Tibial nerve (tissue), 4 donors: ENCODE data around the gene CDR2.

ENCODE experiments used
- EP300 ChIP-seq, 2 donors: sonication (generic); formaldehyde crosslinking; IDR thresholded peaks; one replicate each; pipeline ENCODE4 v1.6.1; 2017; ENCODE audit warnings: antibody characterized with exemption in 2 of 2, mild to moderate bottlenecking in 1 of 2
- POLR2A ChIP-seq, 2 donors: fragments of 450-650 bp; IDR thresholded peaks; one replicate each; pipeline ENCODE4 v1.6.1; 2017; ENCODE audit warnings: antibody characterized with exemption in 2 of 2, mild to moderate bottlenecking in 2 of 2, moderate library complexity in 2 of 2
- TF ChIP-seq, protein P1 (sequence below), 5 experiments: fragments of 200-600 bp in 3 of 5; fragments of 450-650 bp in 2 of 5; sonication (generic) in 3 of 5; IDR thresholded peaks; one replicate each; pipeline ENCODE4 v1.5.1; 2016 to 2019; ENCODE audit warnings: antibody characterized with exemption in 5 of 5, mild to moderate bottlenecking in 3 of 5, moderate library complexity in 2 of 5

DNA sequence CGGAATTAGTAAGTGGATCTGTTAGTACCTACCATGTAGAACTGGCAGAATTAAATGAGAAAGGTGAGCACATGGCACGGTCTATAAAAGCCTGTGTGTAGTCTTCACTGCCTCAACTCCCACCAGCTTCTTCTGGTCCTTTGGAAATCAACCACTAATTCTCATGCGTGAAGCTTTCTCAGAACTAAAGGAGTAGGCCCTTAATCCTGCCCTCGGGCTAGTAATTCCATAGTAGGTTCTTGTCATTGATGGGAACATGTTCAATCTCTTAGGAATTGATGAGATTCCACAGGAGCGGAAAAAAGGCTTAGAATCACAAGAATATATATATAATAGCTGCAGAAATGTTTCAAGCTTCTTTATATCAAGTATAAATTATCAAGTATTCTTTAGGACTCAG, 21.7 kb downstream of the CDR2 start:
- TF ChIP-seq POLR2A (IDR thresholded peaks at IDR 0.05) = no peak
- TF ChIP-seq, protein P1, sequence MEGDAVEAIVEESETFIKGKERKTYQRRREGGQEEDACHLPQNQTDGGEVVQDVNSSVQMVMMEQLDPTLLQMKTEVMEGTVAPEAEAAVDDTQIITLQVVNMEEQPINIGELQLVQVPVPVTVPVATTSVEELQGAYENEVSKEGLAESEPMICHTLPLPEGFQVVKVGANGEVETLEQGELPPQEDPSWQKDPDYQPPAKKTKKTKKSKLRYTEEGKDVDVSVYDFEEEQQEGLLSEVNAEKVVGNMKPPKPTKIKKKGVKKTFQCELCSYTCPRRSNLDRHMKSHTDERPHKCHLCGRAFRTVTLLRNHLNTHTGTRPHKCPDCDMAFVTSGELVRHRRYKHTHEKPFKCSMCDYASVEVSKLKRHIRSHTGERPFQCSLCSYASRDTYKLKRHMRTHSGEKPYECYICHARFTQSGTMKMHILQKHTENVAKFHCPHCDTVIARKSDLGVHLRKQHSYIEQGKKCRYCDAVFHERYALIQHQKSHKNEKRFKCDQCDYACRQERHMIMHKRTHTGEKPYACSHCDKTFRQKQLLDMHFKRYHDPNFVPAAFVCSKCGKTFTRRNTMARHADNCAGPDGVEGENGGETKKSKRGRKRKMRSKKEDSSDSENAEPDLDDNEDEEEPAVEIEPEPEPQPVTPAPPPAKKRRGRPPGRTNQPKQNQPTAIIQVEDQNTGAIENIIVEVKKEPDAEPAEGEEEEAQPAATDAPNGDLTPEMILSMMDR (IDR thresholded peaks at IDR 0.05) = no peak
- TF ChIP-seq EP300 (IDR thresholded peaks at IDR 0.05) = no peak
